GM19240 (cell line): Measurements from ENCODE around the gene HIBCH.
"Not testable (repeated sequence)": the region's sequence is repeated elsewhere in the genome, so short reads cannot be mapped to it uniquely, and the experiment has no call there.

Experiments used
- DNase-seq: peaks from one replicate; pipeline ENCODE4 v3.0.0; 2011; ENCODE audit warnings: low spot score; ENCODE audit not compliant: insufficient read length

The HIBCH gene

GRCh38 chr2:190319555-190320498 lies at the start of gene HIBCH:
TSS of gene HIBCH (minus strand) at chr2:190319826. CDS start at chr2:190319750, 76 bp downstream.
- DNase-seq, result peak; percentile 41

DNA sequence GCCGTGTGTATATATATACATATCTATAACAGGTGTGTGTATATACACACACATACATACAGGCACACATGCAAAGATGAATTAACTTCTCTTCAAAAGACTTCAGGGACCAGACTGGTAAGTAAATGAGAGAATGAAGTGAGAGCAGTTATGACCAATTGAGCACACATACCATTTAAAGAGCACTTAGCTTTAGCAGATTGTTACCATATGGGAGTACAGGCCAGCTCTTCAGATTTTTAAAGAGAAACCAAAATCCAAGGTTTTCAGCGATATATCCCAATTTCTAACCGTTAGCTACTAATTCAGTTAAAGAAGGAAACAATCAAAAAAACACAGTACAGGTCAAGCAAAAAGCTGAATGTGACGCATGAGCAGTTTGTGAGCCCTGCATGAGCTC lies 47.5 kb upstream of the HIBCH start:
- no peak for DNase-seq

DNA sequence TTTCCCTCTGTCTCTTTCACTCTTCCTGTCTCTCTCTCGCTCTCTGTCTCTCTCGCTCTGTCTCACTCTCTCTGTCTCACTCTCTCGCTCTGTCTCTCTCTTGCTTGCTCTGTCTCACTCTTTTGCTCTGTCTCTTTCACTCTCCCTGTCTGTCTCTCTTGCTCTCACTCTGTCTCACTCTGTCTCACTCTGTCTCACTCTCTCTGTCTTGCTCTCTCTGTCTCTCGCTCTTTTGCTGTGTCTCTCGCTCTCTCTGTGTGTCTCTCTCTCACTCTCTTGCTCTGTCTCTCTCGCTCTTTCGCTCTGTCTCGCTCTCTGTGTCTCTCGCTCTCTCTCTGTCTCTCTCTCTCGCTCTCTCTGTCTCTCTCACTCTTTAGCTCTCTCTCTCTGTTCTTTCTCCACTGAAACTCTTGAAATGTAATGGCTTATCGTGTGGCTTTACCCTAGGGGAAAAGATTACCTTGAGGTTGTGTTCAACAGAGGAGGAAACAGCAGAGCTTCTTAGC lies 46.7 kb upstream of the HIBCH start:
- DNase-seq, result no peak

- DNase-seq, result no peak
These were observed 46.0 kb upstream of the HIBCH start for GRCh38 chr2:190365499-190366204.

DNA sequence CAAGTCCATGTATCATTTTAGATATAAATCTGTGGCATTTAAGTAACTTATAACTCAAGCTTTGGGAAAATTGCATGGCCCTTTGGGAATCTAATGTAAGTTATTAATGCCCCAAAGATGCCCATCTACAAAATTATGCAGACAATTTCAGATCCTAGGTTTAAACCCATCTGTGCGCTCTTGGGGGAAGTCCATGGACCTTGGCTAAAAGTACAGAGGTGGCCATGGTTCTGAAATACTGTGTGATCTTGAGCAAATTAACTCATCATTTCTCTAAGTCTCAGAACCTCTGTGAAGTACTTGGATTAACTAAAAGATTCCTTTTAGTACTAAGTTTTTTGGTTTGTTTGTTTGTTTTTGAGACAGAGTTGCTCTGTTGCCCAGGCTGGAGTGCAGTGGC lies 43.3 kb upstream of the HIBCH start:
- DNase-seq, result no peak

DNA sequence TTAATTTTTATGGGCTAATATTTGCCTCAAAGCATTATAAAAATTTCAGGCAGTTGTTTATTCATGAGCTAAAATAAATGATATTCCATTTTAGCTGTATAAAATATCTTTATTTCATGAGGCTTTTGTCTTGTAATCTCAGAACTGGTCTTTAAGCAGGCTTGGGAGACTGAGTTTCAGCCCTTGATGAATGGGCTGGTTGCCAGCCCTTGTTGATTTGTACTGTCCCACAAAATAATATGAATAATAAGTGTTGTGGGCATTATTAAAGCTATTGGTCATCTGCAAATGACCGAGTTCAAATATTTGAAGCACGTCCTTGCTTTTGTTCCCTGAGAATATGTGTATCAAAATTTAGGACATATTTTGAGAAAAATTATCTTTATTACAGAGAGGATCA lies 41.9 kb upstream of the HIBCH start:
- no peak for DNase-seq

- DNase-seq, result no peak
These were observed 41.3 kb upstream of the HIBCH start for GRCh38 chr2:190360965-190361364.

DNA sequence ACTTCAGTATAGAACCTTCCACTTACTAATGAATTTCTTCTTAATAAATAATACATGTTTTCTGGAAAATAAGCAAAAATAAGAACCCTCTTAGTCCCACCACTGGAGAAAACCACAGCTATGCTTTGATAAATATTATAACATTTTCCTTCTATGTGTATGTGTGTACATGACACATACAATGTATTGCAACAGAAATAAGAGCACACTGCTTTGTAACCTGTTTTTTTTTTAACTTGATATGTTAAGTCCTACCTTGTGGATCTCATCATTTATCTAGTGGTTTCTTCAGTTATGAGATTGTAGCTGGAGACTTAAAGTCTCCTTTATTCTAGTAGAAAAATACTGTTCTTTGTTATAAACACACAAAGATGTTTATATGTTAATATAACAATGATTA lies 40.9 kb upstream of the HIBCH start:
- DNase-seq, result no peak

GRCh38 chr2:190358655-190359448 lies 39.2 kb upstream of the HIBCH start:
- not testable (repeated sequence) for DNase-seq

- no peak for DNase-seq
These were observed 38.0 kb upstream of the HIBCH start for GRCh38 chr2:190357600-190357999.

DNA sequence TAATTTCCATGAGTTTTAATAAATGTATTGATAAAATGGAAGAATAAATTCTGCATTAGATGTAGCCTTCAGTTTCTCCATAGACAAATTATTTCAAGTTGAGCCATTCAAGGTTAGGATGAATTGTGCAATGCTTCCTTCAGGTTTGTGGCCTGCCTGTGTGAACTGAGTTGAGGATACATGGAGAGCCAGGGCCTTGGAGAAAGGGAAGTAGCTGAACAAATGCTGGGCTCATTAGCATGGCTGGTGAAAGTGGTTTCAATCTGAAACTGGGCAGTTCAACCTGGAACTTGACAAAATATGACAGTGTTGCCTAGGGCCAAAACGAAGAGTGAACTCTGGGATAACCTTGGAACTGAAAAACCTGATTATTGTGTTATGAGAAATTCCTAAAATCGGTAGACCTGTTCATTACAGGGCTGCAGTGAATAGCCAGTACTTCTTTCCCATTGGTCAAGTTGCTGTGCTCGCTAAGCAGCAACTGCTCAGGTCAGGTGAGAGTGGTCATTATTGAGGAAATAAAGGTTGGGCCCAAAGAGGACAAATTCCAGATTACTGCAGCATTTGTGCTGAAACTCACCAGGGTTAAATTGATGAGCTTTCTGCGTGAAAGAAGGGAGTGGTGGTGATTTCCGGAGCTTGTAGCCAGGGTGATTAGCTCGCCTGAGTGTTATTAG lies 36.5 kb upstream of the HIBCH start:
- DNase-seq, result no peak

DNA sequence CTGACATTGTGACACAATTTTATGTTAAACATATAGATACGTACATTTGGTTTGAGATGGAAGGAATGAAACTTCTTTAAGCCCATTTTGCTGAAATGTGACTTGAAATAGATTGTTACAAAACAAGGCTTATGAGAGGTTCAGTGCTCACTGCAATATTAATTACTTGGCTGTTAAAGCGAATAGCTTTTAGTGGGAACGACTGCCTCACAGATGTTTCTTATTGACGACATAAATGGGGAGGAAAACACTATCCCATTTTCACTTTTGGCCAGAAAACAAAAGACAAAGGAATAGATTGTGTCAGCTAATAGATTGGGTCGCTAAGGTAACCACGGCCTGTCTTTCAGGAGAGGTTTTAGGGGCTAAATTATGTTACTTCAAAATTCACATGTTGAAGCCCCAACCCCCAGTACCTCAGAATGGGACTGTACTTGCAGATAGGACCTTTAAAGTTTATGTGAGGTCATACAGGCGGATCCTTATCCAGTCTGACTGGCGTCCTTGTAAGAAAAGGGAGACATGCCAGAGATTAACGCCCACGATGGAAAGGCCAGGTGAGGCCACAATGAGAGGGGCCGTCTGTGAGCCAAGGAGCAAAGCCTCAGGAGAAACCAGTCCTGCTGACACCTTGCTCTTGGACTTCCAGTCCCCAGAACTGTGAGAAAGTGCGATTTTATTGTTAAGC lies 34.5 kb upstream of the HIBCH start:
- no peak for DNase-seq

DNA sequence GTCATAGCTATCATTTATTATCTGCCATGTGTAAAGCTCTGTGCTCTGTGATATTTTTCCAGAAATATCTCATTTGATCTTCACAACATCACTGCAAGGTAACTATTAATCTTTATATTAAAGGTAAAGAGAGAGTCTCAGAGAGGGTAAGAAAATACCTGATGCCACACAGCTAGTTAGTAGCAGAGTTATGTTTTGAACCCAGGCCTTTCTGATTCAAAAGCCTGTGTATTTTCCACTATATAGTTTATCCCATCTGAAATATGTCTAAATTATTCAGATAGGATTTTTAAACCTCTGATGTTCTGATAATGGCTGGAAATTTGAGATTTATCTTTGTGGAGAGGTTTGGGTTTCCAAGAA lies 33.9 kb upstream of the HIBCH start:
- DNase-seq, result no peak

- no peak for DNase-seq
These were observed 33.3 kb upstream of the HIBCH start for GRCh38 chr2:190352668-190353536.

DNA sequence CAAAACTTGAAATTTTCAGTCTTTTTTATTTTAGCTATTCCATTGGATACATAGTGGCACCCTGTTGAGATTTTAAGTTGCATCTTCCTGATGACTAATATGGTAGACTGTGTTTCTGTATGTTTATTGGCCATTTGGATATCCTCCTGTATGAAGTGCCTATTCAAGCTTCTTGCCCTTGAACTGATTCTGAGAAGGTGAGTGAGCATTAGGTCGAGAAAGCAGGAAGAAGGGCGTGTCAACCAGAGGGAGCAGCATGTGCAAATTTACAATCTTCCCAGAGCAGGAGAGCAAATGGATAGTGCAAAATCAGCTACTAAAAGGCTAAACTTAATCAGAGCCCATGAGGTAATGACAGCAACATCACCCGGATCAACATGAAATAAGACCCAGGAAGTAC lies 32.3 kb upstream of the HIBCH start:
- DNase-seq, result no peak

- no peak for DNase-seq
These were observed 30.7 kb upstream of the HIBCH start for GRCh38 chr2:190350371-190350770.

DNA sequence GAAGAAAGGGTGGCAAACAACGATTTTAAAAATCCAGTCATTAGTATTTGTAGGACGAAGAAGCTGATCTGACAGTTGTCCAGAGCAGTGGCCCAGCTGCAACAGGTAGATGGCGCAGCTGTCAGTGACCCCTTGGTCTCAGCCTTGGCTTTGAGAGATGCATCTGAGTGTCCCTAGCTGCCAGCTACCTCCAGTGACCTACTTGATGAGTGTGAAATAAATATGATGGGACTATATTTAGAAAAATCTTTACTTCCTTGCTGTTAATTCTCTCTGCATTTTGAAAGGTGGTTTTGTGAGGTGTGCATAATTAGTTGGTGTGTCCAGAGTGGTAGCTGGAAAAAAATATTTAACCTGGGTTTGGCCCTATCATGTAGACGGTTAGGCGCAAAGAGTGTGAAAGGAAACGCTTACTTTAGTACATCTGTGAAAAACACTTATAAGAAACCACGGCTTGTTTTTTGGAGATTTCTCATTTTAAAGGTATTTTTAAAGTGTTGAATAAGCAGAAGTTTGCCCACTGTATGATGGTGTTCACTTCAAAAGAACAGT lies 24.7 kb upstream of the HIBCH start:
- DNase-seq, result peak; percentile 13

DNA sequence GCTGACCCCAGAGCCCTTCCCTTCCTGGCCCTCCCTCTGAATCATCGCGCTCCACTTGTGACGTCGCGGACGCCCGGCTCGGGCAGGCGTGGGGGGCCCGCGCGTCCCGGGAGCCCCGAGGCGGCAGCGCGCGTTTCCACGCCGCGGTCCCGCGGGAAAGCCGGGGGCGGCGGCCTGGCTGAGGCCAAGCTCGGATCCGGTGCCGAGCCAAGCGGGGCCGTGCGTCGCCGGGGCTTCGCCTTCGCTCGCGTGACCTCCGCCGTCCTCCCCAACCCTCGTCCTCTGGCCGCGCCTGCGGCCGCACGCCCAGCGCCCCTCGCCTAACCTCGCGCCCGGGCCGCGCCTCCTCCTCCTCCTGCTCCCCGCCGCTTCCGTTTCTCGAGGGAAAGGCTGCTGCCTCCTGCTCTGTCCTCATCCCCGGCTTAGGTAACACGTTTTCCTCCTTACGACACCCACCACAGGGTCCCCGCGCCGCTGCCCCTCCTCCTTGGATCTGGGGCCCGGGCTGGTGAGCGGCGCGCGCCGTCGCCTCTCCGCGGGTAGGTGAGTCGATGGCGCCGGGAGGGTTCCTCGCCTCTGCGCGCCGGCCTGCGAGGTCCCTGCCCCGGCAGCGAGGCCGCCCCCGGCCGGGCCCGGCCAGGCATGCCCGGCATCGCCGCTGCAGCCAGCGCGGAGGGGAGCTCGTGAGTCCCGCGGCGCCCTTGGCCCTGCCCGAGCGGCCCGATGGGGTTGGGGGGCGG lies 24.1 kb upstream of the HIBCH start, which contains the start of gene INPP1:
Gene INPP1, plus strand, starts transcription at position 54 of the 740 bp plus-strand sequence. CDS start 16,514 bp downstream, outside the sequence.
- peak; percentile 23 for DNase-seq
